CD14-positive monocyte (primary cell): ENCODE data around the gene VOPP1. TPM values are rescaled to one million over a fixed set of nuclear protein-coding genes. Genes with fewer than 3 reads are reported as not detected.

Source experiments
- DNase-seq, 3 donors: peaks; one replicate each; pipeline ENCODE4 v3.0.0-alpha.2; 2011 to 2022
- H2AFZ ChIP-seq: 2 replicates; pipeline ENCODE4 v1.6.0; 2012; ENCODE audit warnings: mild to moderate bottlenecking, low read depth, low read length, inconsistent platforms; ENCODE audit not compliant: insufficient read depth, poor library complexity, severe bottlenecking
- H3K27ac ChIP-seq, 2 donors: 1 replicate in 1 of 2; 2 replicates in 1 of 2; pipeline ENCODE4 v1.5.1; 2012 to 2013; ENCODE audit warnings: low read length in 2 of 2, control low read depth in 1 of 2, inconsistent platforms in 1 of 2, low read depth in 1 of 2, mild to moderate bottlenecking in 1 of 2
- H3K27me3 ChIP-seq, 2 donors: one replicate each; pipeline versions ENCODE4 v1.6.0 to v1.6.1; 2011 to 2013; ENCODE audit warnings: low read length in 2 of 2; ENCODE audit not compliant: control insufficient read depth in 2 of 2, insufficient read depth in 2 of 2
- H3K36me3 ChIP-seq, 2 donors: replicated peaks in 1 of 2; 1 replicate in 1 of 2; 2 replicates in 1 of 2; pipeline versions ENCODE4 v1.5.1 to v1.6.1; 2012 to 2013; ENCODE audit warnings: low read length in 2 of 2, control low read depth in 1 of 2, inconsistent platforms in 1 of 2, mild to moderate bottlenecking in 1 of 2; ENCODE audit not compliant: insufficient read depth in 2 of 2, control insufficient read depth in 1 of 2
- H3K4me1 ChIP-seq, 2 donors: 1 replicate in 1 of 2; 2 replicates in 1 of 2; pipeline versions ENCODE4 v1.5.1 to v1.6.1; 2012 to 2013; ENCODE audit warnings: low read length in 2 of 2, control low read depth in 1 of 2, inconsistent platforms in 1 of 2, mild to moderate bottlenecking in 1 of 2, moderate library complexity in 1 of 2; ENCODE audit not compliant: insufficient read depth in 2 of 2, control insufficient read depth in 1 of 2
- H3K4me2 ChIP-seq: replicated peaks from 2 replicates; pipeline ENCODE3; 2012; ENCODE audit warnings: low read length, moderate library complexity, mild to moderate bottlenecking; ENCODE audit not compliant: poor library complexity, severe bottlenecking; ENCODE audit errors: extremely low read depth
- H3K4me3 ChIP-seq, 3 experiments: fragments of 200-600 bp in 1 of 3; sonication (generic) in 1 of 3; replicated peaks in 1 of 3; 1 replicate in 2 of 3; 2 replicates in 1 of 3; pipeline ENCODE4 v1.5.1; 2011 to 2013; ENCODE audit warnings: low read length in 3 of 3, mild to moderate bottlenecking in 3 of 3, control low read depth in 2 of 3, low read depth in 2 of 3, inconsistent platforms in 1 of 3, moderate library complexity in 1 of 3
- H3K79me2 ChIP-seq: 2 replicates; pipeline ENCODE4 v1.6.0; 2012; ENCODE audit warnings: mild to moderate bottlenecking, control low read depth, inconsistent platforms, low read length, moderate library complexity; ENCODE audit not compliant: insufficient read depth
- H3K9ac ChIP-seq: 2 replicates; pipeline ENCODE4 v1.6.0; 2017; ENCODE audit warnings: low read length, mild to moderate bottlenecking; ENCODE audit not compliant: insufficient read depth, poor library complexity, severe bottlenecking
- H3K9me3 ChIP-seq, 2 donors: replicated peaks in 1 of 2; 1 replicate in 1 of 2; 2 replicates in 1 of 2; pipeline versions ENCODE4 v1.5.1 to v1.6.1; 2012 to 2013; ENCODE audit warnings: low read length in 2 of 2, control low read depth in 1 of 2; ENCODE audit not compliant: control insufficient read depth in 1 of 2, insufficient read depth in 1 of 2
- H4K20me1 ChIP-seq: 2 replicates; pipeline ENCODE4 v1.6.0; 2012; ENCODE audit warnings: mild to moderate bottlenecking, low read length, control low read depth, moderate library complexity; ENCODE audit not compliant: insufficient read depth
- H3K27ac Mint-ChIP-seq, 7 donors: one replicate each; pipeline ENCODE4 v1.8.0; 2020; ENCODE audit warnings: mild to moderate bottlenecking in 7 of 7, mixed read lengths in 7 of 7, moderate library complexity in 6 of 7, inconsistent platforms in 2 of 7
- H3K27me3 Mint-ChIP-seq, 3 donors: one replicate each; pipeline ENCODE4 v1.8.0; 2021 to 2022; ENCODE audit warnings: low read depth in 3 of 3, mild to moderate bottlenecking in 3 of 3, mixed read lengths in 3 of 3, moderate library complexity in 3 of 3, inconsistent platforms in 1 of 3
- H3K36me3 Mint-ChIP-seq, 2 donors: one replicate each; pipeline ENCODE4 v1.8.0; 2020; ENCODE audit warnings: mixed read lengths in 2 of 2, inconsistent platforms in 1 of 2, mild to moderate bottlenecking in 1 of 2
- H3K4me1 Mint-ChIP-seq: one replicate; pipeline ENCODE4 v1.8.0; 2020; ENCODE audit warnings: mild to moderate bottlenecking, mixed read lengths
- H3K4me3 Mint-ChIP-seq, 2 donors: one replicate each; pipeline ENCODE4 v1.8.0; 2020; ENCODE audit warnings: mild to moderate bottlenecking in 2 of 2, mixed read lengths in 2 of 2, moderate library complexity in 1 of 2
- H3K9me3 Mint-ChIP-seq, 7 donors: one replicate each; pipeline ENCODE4 v1.8.0; 2020 to 2022; ENCODE audit warnings: mixed read lengths in 7 of 7, mild to moderate bottlenecking in 6 of 7, moderate library complexity in 6 of 7, inconsistent platforms in 2 of 7
- WGBS: methylation state at CpG from one replicate; pipeline ENCODE4 v1.1.5; 2013; ENCODE audit warnings: missing lambda C conversion rate; ENCODE audit not compliant: insufficient coverage; 5-methylcytosine and 5-hydroxymethylcytosine counted together
- intact Hi-C, 2 donors: fragments of 100-400 bp; cut with micrococcal nuclease; formaldehyde crosslinking; loops; one replicate each; pipeline versions ENCODE4 v1.15.0 to v1.15.1; 2023
- polyA plus RNA-seq, 3 donors: library from polyadenylated mRNA; depleted of rRNA in 1 of 3; unstranded in 2 of 3; stranded (reverse) in 1 of 3; fragments of 300-500 nt in 2 of 3; fragments of >200 nt in 1 of 3; fragmentation: Illumina TruSeq in 2 of 3; gene quantifications; 1 replicate in 2 of 3; 2 replicates in 1 of 3; pipeline ENCODE4 v1.2.3, GENCODE V29; 2012 to 2021
- TF ChIP-seq, protein P1 (sequence below): fragments of 200-600 bp; IDR thresholded peaks from one replicate; pipeline ENCODE4 v1.8.0; 2022; ENCODE audit warnings: antibody characterized with exemption, mild to moderate bottlenecking

The VOPP1 gene
- polyA plus RNA-seq, 3 donors, result 16.7 to 22.1 (median 18.0) TPM

DNA sequence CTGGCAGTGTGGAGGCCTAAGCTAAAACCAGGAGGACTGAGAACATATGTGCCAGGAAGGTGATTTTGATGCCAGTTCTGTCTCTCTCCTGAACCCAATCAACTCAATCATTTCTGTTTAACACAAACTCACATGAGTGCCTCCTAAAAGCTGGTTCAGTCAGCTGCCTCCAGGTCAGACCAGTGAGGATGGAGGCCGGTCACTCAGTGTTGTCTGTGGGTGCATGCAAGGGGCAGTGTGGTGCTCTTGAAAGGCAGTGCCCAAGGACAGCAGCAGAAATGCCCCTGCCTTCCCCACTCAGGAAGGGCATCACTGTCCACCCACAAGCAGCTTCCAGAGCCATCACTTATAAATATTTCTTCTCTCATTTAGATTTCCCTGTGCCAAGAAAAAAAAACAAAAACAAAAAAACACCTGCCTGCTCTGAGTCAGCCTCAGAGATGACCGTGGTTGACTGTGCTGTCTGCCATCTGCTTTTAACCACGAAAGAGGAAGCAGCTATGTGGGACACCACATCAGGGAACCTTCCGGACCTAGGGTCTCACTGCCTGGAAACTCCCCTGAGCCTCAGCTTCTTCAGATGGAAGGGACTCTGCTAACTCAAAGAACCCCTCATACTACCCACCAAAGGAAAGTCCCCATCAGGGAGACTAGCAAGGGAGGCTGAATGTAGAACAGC, 39.1 kb downstream of the VOPP1 start:
- Mint-ChIP-seq H3K27me3 (peaks cover 0 to 2% (median 0%) of the 10 kb centered on the region in 3 donors), H3K36me3 (peaks cover 24 to 45% of the 10 kb centered on the region in 2 donors), H3K4me3 (peak overlapping the region; percentile 27 to 70), H3K27ac (peak overlapping the region; percentile 98 to 99 (median 99)), H3K4me1 (peaks cover 65% of the 10 kb centered on the region), H3K9me3 (peaks cover 0 to 1% (median 0%) of the 10 kb centered on the region in 7 donors)
- peak; percentile 95 to 99 (median 97) for DNase-seq
- Histone ChIP-seq H3K27me3 (no peaks in the 10 kb centered on the region), H3K4me2 (peak overlapping the region; percentile 9), H3K9ac (peak overlapping the region; percentile 82), H2AFZ (no peak overlapping the region), H3K79me2 (peaks cover 30% of the 10 kb centered on the region), H4K20me1 (peaks cover 8% of the 10 kb centered on the region), H3K4me3 (no peak overlapping the region), H3K27ac (peak overlapping the region; percentile 97 to 98), H3K9me3 (no peaks in the 10 kb centered on the region), H3K4me1 (peaks cover 58 to 61% of the 10 kb centered on the region in 2 donors), H3K36me3 (no peaks in the 10 kb centered on the region)
- 0% methylated on average over 3 of the region's 4 CpGs for WGBS
- intact Hi-C loops, result loop anchor here in 1 of 2 donors (5.0 kb wide), 1 partner anchor 59 kb away; no protein-coding TSS in a partner anchor
- TF ChIP-seq, protein P1, sequence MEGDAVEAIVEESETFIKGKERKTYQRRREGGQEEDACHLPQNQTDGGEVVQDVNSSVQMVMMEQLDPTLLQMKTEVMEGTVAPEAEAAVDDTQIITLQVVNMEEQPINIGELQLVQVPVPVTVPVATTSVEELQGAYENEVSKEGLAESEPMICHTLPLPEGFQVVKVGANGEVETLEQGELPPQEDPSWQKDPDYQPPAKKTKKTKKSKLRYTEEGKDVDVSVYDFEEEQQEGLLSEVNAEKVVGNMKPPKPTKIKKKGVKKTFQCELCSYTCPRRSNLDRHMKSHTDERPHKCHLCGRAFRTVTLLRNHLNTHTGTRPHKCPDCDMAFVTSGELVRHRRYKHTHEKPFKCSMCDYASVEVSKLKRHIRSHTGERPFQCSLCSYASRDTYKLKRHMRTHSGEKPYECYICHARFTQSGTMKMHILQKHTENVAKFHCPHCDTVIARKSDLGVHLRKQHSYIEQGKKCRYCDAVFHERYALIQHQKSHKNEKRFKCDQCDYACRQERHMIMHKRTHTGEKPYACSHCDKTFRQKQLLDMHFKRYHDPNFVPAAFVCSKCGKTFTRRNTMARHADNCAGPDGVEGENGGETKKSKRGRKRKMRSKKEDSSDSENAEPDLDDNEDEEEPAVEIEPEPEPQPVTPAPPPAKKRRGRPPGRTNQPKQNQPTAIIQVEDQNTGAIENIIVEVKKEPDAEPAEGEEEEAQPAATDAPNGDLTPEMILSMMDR, result no peak

DNA sequence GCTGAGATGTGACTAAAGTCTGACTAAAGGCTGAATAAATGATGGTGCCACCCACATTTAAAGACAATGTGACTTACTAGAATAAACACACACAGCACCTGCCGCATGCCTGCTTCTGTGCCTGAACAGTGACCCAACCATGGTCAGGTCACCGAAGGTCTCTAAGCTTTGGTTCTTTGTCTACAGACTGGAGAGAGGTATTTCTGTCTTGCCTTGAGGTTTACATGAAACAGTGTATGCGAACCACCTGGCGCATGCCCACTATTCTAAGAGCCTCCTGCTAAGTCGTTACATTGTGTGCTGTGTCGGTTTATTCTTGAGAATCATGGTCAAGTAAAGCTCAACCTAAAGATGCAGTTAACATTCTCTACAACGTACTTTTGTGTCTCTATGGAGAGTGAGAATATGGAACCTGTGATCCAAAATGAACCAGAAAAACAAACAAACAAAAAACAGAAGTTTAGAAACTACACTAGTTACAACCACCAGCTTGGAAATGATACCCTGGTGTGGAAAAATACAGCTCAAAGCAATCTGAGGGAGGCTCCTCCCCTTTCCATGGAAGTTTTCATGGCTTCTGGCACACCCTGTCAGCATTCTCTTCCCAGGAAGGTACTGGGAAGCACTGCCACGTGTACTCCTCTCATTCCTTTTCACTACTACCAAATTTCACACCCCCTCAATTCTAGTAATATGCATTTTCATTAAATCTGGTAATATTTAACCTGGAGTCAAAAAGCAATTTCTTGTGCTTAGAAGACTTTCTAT, 40.0 kb downstream of the VOPP1 start:
- TF ChIP-seq, protein P1, result no peak
- Mint-ChIP-seq H3K4me1 (peaks cover 58% of the 10 kb centered on the region), H3K27ac (peak overlapping the region; percentile 98 to 99 (median 99)), H3K27me3 (peaks cover 0 to 2% (median 0%) of the 10 kb centered on the region in 3 donors), H3K4me3 (no peak overlapping the region), H3K9me3 (peaks cover 0 to 1% (median 0%) of the 10 kb centered on the region in 7 donors), H3K36me3 (peaks cover 21 to 38% of the 10 kb centered on the region in 2 donors)
- peak overlapping the region; percentile 82 for H3K9ac ChIP-seq
- no peaks in the 10 kb centered on the region for H3K27me3 ChIP-seq
- no peak for DNase-seq
- intact Hi-C loops, result loop anchor here in 1 of 2 donors (5.0 kb wide), 1 partner anchor 60 kb away; no protein-coding TSS in a partner anchor
- H2AFZ ChIP-seq, result no peak overlapping the region
- H3K27ac ChIP-seq, result peak overlapping the region in 1 of 2 donors; percentile 98
- H3K4me3 ChIP-seq, result no peak overlapping the region
- H3K4me1 ChIP-seq, result peaks cover 50 to 55% of the 10 kb centered on the region in 2 donors
- no CpG with 5 or more reads among the region's 8 CpGs for WGBS
- no peaks in the 10 kb centered on the region for H3K36me3 ChIP-seq
- peaks cover 23% of the 10 kb centered on the region for H3K79me2 ChIP-seq
- H4K20me1 ChIP-seq, result peaks cover 3% of the 10 kb centered on the region
- H3K4me2 ChIP-seq, result no peak overlapping the region
- no peaks in the 10 kb centered on the region for H3K9me3 ChIP-seq
